HCT116 (cell line): ENCODE results near the gene SCGB3A1. TPM values are rescaled to one million over a fixed set of nuclear protein-coding genes. Genes with fewer than 3 reads are reported as not detected.

ENCODE experiments used
- ATAC-seq: fragments of 200-7000 bp; cut with Tn5 transposase; 2 replicates; pipeline ENCODE4 v1.9.1; 2020; ENCODE audit warnings: mild to moderate bottlenecking, moderate library complexity
- BruUV-seq: library from RNA; stranded (reverse); fragments of 400-500 nt; replicated peaks from 2 replicates; lab custom pipeline; 2021; lab: Mats Ljungman, UMichigan
- CTCF ChIA-PET: fragments of 300-600 bp; sonication (Branson Sonifier 250); formaldehyde crosslinking; loops from one replicate; lab custom pipeline; 2021; ENCODE audit warnings: antibody characterized with exemption; lab: Charles Lee
- POLR2A ChIA-PET: fragments of 300-600, 350-600 bp; sonication (Branson Sonifier 250); formaldehyde crosslinking; loops from one replicate; lab custom pipeline; 2021; ENCODE audit warnings: antibody characterized with exemption; lab: Charles Lee
- RAD21 ChIA-PET, 2 experiments: fragments of 300-600 bp; sonication (Branson Sonifier 250); formaldehyde crosslinking; loops; one replicate each; lab custom pipeline; 2023; ENCODE audit warnings: low total read pairs in 2 of 2; ENCODE audit not compliant: uncharacterized antibody in 2 of 2, unreplicated experiment in 2 of 2, low non-redundant PET in 1 of 2; lab: Charles Lee
- DNase-seq: peaks from one replicate; pipeline ENCODE4 v3.0.0-alpha.2; 2010; ENCODE audit warnings: low read depth, low spot score
- H2AFZ ChIP-seq: fragments of 200-600 bp; shearing (Covaris generic), sonication (generic); 2 replicates; pipeline ENCODE4 v1.6.1; 2017; ENCODE audit warnings: low read depth, mixed run types, mixed read lengths, antibody characterized with exemption, low read length; ENCODE audit not compliant: poor library complexity, severe bottlenecking
- H3K27ac ChIP-seq: 2 replicates; pipeline ENCODE4 v1.5.1; 2012; ENCODE audit warnings: low read depth, low read length
- H3K27me3 ChIP-seq: fragments of 200-600 bp; sonication (generic); 2 replicates; pipeline ENCODE4 v1.6.1; 2016; ENCODE audit warnings: mixed run types, low read length, mixed read lengths; ENCODE audit not compliant: insufficient read depth
- H3K36me3 ChIP-seq, 2 experiments: fragments of 200-500 bp in 1 of 2; fragments of 200-600 bp in 1 of 2; sonication (Bioruptor generic) in 1 of 2; sonication (generic) in 1 of 2; 2 replicates each; pipeline versions ENCODE4 v1.5.1 to v1.6.1; 2014 to 2016; ENCODE audit warnings: low read length in 2 of 2, inconsistent platforms in 1 of 2, mixed read lengths in 1 of 2, mixed run types in 1 of 2; ENCODE audit not compliant: insufficient read depth in 2 of 2, control insufficient read depth in 1 of 2
- H3K4me1 ChIP-seq, 2 experiments: fragments of 200-600 bp in 1 of 2; sonication (generic) in 1 of 2; 2 replicates each; pipeline versions ENCODE4 v1.5.1 to v1.6.1; 2012 to 2017; ENCODE audit warnings: low read length in 2 of 2, inconsistent platforms in 1 of 2, mild to moderate bottlenecking in 1 of 2, mixed read lengths in 1 of 2, mixed run types in 1 of 2, moderate library complexity in 1 of 2; ENCODE audit not compliant: insufficient read depth in 2 of 2, control insufficient read depth in 1 of 2
- H3K4me2 ChIP-seq: fragments of 200-600 bp; sonication (generic); 2 replicates; pipeline ENCODE4 v1.6.1; 2017; ENCODE audit warnings: mixed run types, low read length, mixed read lengths
- H3K4me3 ChIP-seq, 2 experiments: fragments of 200-600 bp in 1 of 2; sonication (generic) in 1 of 2; replicated peaks in 1 of 2; 2 replicates each; pipeline ENCODE4 v1.5.1; 2011 to 2016; ENCODE audit warnings: low read length in 2 of 2, control low read depth in 1 of 2, low read depth in 1 of 2, mild to moderate bottlenecking in 1 of 2, mixed read lengths in 1 of 2, mixed run types in 1 of 2
- H3K79me2 ChIP-seq: fragments of 200-600 bp; sonication (generic); 2 replicates; pipeline ENCODE4 v1.6.1; 2017; ENCODE audit warnings: mild to moderate bottlenecking, mixed run types, low read length, moderate library complexity, mixed read lengths; ENCODE audit not compliant: insufficient read depth
- H3K9ac ChIP-seq: fragments of 200-600 bp; sonication (generic); 2 replicates; pipeline ENCODE4 v1.6.1; 2016; ENCODE audit warnings: low read length, mixed read lengths
- H3K9me2 ChIP-seq: fragments of 200-600 bp; sonication (generic), shearing (Covaris generic); 2 replicates; pipeline ENCODE4 v1.6.1; 2017; ENCODE audit warnings: mixed run types, mild to moderate bottlenecking, moderate library complexity; ENCODE audit not compliant: insufficient read depth
- H3K9me3 ChIP-seq, 2 experiments: fragments of 200-500 bp in 1 of 2; fragments of 200-600 bp in 1 of 2; sonication (Bioruptor generic) in 1 of 2; sonication (generic) in 1 of 2; 2 replicates each; pipeline ENCODE4 v1.6.1; 2014 to 2017; ENCODE audit warnings: low read length in 2 of 2, mixed read lengths in 2 of 2, inconsistent platforms in 1 of 2, low read depth in 1 of 2, mild to moderate bottlenecking in 1 of 2, mixed run types in 1 of 2, moderate library complexity in 1 of 2; ENCODE audit not compliant: control insufficient read depth in 1 of 2, insufficient read depth in 1 of 2
- H4K20me1 ChIP-seq: fragments of 200-600 bp; sonication (generic), shearing (Covaris generic); 2 replicates; pipeline ENCODE4 v1.6.1; 2017; ENCODE audit warnings: mixed run types, mild to moderate bottlenecking, moderate library complexity; ENCODE audit not compliant: insufficient read depth
- ATF3 ChIP-seq: IDR thresholded peaks from 2 replicates; pipeline ENCODE4 v1.6.1; 2012
- CBX3 ChIP-seq: IDR thresholded peaks from 2 replicates; pipeline ENCODE4 v1.6.1; 2012; ENCODE audit warnings: low read depth
- CEBPB ChIP-seq: IDR thresholded peaks from 2 replicates; pipeline ENCODE4 v1.6.1; 2012; ENCODE audit warnings: low read depth
- EZH2phosphoT487 ChIP-seq: fragments of 200-600 bp; IDR thresholded peaks from 2 replicates; pipeline ENCODE4 v1.6.1; 2018; ENCODE audit warnings: antibody characterized with exemption, borderline replicate concordance
- FOSL1 ChIP-seq: IDR thresholded peaks from 2 replicates; pipeline ENCODE4 v1.6.1; 2012; ENCODE audit warnings: low read depth
- MAX ChIP-seq: IDR thresholded peaks from 2 replicates; pipeline ENCODE4 v1.6.1; 2012
- SIN3A ChIP-seq: IDR thresholded peaks from 2 replicates; pipeline ENCODE4 v1.6.1; 2012; ENCODE audit warnings: low read depth
- SP1 ChIP-seq: IDR thresholded peaks from 2 replicates; pipeline ENCODE4 v1.6.1; 2012; ENCODE audit warnings: low read depth
- TCF7L2 ChIP-seq: IDR thresholded peaks from 2 replicates; pipeline ENCODE4 v1.7.0; 2011; ENCODE audit warnings: borderline replicate concordance, inconsistent platforms; ENCODE audit not compliant: insufficient read depth, insufficient read length; ENCODE audit errors: extremely low read depth
- ZNF274 ChIP-seq: fragments of 200-500 bp; sonication (Bioruptor generic); IDR thresholded peaks from 2 replicates; pipeline ENCODE4 v1.6.1; 2014; ENCODE audit warnings: mild to moderate bottlenecking, low read depth, low read length, inconsistent platforms
- intact Hi-C: fragments of 100-400 bp; cut with micrococcal nuclease; formaldehyde crosslinking; loops from 2 replicates; pipeline ENCODE4 v1.10.0; 2022
- total RNA-seq: library from RNA; stranded (reverse); gene quantifications from one replicate; pipeline ENCODE4 v1.2.1, GENCODE V29; 2021; ENCODE audit not compliant: unreplicated experiment

The SCGB3A1 gene
- total RNA-seq, 1 experiment from 2014 or later = not detected

GRCh38 chr5:180553530-180553929 is 37.8 kb downstream of the SCGB3A1 start:
- CTCF ChIA-PET = no interaction called here

GRCh38 chr5:180548563-180548962 is 42.7 kb downstream of the SCGB3A1 start:
- no peak for TF ChIP-seq SIN3A
- no peak for TF ChIP-seq EZH2phosphoT487
- TF ChIP-seq CBX3 = no peak
- TF ChIP-seq TCF7L2 = no peak
- no peak for TF ChIP-seq ZNF274
- TF ChIP-seq SP1 = no peak
- TF ChIP-seq FOSL1 = no peak
- TF ChIP-seq ATF3 = no peak
- Histone ChIP-seq H3K4me3 (no peak overlapping the region), H4K20me1 (0 out of 2 replicates have a peak, but pooled peaks cover 5% of the 10 kb centered on the region), H3K4me1 (no peaks in the 10 kb centered on the region), H3K79me2 (peaks cover 52% of the 10 kb centered on the region), H3K9ac (no peak overlapping the region), H3K9me3 (no peaks in the 10 kb centered on the region), H3K4me2 (no peak overlapping the region), H2AFZ (no peak overlapping the region), H3K27me3 (no peaks in the 10 kb centered on the region), H3K36me3 (peaks cover 3 to 4% of the 10 kb centered on the region in 2 experiments), H3K27ac (no peak overlapping the region), H3K9me2 (no peaks in the 10 kb centered on the region)
- ChIA-PET POLR2A (no interaction called here), CTCF (no interaction called here), RAD21 (no interaction called here)
- DNase-seq = no peak
- intact Hi-C loops = no loop called here
- no peak for ATAC-seq
- BruUV-seq = no TSS peak

More at GRCh38 chr5:180553530-180553929, 37.8 kb downstream of the SCGB3A1 start:
- POLR2A ChIA-PET = no interaction called here
- no peaks in the 10 kb centered on the region for H3K9me3 ChIP-seq
- BruUV-seq = no TSS peak
- no peak overlapping the region for H2AFZ ChIP-seq
- no peak overlapping the region for H3K4me3 ChIP-seq
- H3K4me1 ChIP-seq = no peaks in the 10 kb centered on the region
- TF ChIP-seq MAX (no peak), CEBPB (no peak), ATF3 (no peak)
- H3K36me3 ChIP-seq = peaks cover 4 to 5% of the 10 kb centered on the region in 2 experiments
- RAD21 ChIA-PET = no interaction called here
- H3K9me2 ChIP-seq = no peaks in the 10 kb centered on the region
- H3K4me2 ChIP-seq = no peak overlapping the region
- intact Hi-C loops = no loop called here
- no peak overlapping the region for H3K27ac ChIP-seq
- DNase-seq = no peak
- peaks cover 30% of the 10 kb centered on the region for H3K79me2 ChIP-seq
- H3K9ac ChIP-seq = no peak overlapping the region
- ATAC-seq = no peak
- H3K27me3 ChIP-seq = no peaks in the 10 kb centered on the region
- H4K20me1 ChIP-seq = peaks cover 9% of the 10 kb centered on the region; the same call in 1 of the 2 replicates
